Smooth muscle cell (in vitro differentiated cells): Measurements from ENCODE around the gene ZGRF1. TPM values are rescaled to one million over a fixed set of nuclear protein-coding genes. Genes with fewer than 3 reads are reported as not detected.

ENCODE experiments used
- DNase-seq: peaks from one replicate; lab custom pipeline; 2025; ENCODE audit not compliant: unreplicated experiment; lab: John Stamatoyannopoulos, UW
- H2AFZ ChIP-seq: fragments of 200-600 bp; sonication (generic); 2 replicates; pipeline ENCODE4 v1.6.0; 2016; ENCODE audit warnings: antibody characterized with exemption, low read depth, mild to moderate bottlenecking
- H3F3A ChIP-seq: fragments of 200-600 bp; sonication (generic); 2 replicates; pipeline ENCODE4 v1.6.0; 2017; ENCODE audit warnings: antibody characterized with exemption, low read depth
- H3K27ac ChIP-seq: fragments of 200-600 bp; sonication (generic); 2 replicates; pipeline ENCODE4 v1.5.1; 2016; ENCODE audit warnings: low read depth, mild to moderate bottlenecking
- H3K27me3 ChIP-seq: fragments of 200-600 bp; sonication (generic); 2 replicates; pipeline ENCODE4 v1.6.1; 2016; ENCODE audit warnings: low read depth, mild to moderate bottlenecking
- H3K36me3 ChIP-seq: fragments of 200-600 bp; sonication (generic); 2 replicates; pipeline ENCODE4 v1.5.1; 2016; ENCODE audit warnings: low read depth
- H3K4me1 ChIP-seq: fragments of 200-600 bp; sonication (generic); 2 replicates; pipeline ENCODE4 v1.5.1; 2016; ENCODE audit warnings: low read depth
- H3K4me2 ChIP-seq: fragments of 200-600 bp; sonication (generic); 2 replicates; pipeline ENCODE4 v1.6.0; 2016; ENCODE audit warnings: mild to moderate bottlenecking
- H3K4me3 ChIP-seq: fragments of 200-600 bp; sonication (generic); 2 replicates; pipeline ENCODE4 v1.5.1; 2016; ENCODE audit warnings: mild to moderate bottlenecking
- H3K79me2 ChIP-seq: fragments of 200-600 bp; sonication (generic); 2 replicates; pipeline ENCODE4 v1.6.0; 2016; ENCODE audit warnings: low read depth, mild to moderate bottlenecking
- H3K9ac ChIP-seq: fragments of 200-600 bp; sonication (generic); 2 replicates; pipeline ENCODE4 v1.6.0; 2016; ENCODE audit warnings: low read depth
- H3K9me3 ChIP-seq: fragments of 200-600 bp; sonication (generic); replicated peaks from 2 replicates; pipeline ENCODE4 v1.5.1; 2016; ENCODE audit warnings: low read depth
- H4K20me1 ChIP-seq: fragments of 200-600 bp; sonication (generic); 2 replicates; pipeline ENCODE4 v1.6.0; 2016; ENCODE audit warnings: low read depth
- WGBS: methylation state at CpG from one replicate; pipeline ENCODE4 v1.1.7; 2016; ENCODE audit warnings: low lambda C conversion rate; 5-methylcytosine and 5-hydroxymethylcytosine counted together
- polyA plus RNA-seq: library from polyadenylated mRNA; unstranded; fragments of >200 nt; fragmentation: Nextera tagmentation; extraction: Ambion mirVana; gene quantifications from 2 replicates; pipeline ENCODE4 v1.2.1, GENCODE V29; 2016
- total RNA-seq: library from RNA; depleted of rRNA; stranded (reverse); fragments of >200 nt; gene quantifications from 2 replicates; pipeline ENCODE4 v1.2.3, GENCODE V29; 2014
- TF ChIP-seq, protein P1 (sequence below): fragments of 200-600 bp; sonication (generic); IDR thresholded peaks from 2 replicates; pipeline ENCODE4 v1.5.1; 2017; ENCODE audit warnings: borderline replicate concordance, mild to moderate bottlenecking, antibody characterized with exemption; ENCODE audit not compliant: insufficient read depth, poor library complexity, severe bottlenecking

The ZGRF1 gene
- total and polyA plus RNA-seq, 2 experiments from 2014 or later = 3.3 to 7.9 TPM

DNA sequence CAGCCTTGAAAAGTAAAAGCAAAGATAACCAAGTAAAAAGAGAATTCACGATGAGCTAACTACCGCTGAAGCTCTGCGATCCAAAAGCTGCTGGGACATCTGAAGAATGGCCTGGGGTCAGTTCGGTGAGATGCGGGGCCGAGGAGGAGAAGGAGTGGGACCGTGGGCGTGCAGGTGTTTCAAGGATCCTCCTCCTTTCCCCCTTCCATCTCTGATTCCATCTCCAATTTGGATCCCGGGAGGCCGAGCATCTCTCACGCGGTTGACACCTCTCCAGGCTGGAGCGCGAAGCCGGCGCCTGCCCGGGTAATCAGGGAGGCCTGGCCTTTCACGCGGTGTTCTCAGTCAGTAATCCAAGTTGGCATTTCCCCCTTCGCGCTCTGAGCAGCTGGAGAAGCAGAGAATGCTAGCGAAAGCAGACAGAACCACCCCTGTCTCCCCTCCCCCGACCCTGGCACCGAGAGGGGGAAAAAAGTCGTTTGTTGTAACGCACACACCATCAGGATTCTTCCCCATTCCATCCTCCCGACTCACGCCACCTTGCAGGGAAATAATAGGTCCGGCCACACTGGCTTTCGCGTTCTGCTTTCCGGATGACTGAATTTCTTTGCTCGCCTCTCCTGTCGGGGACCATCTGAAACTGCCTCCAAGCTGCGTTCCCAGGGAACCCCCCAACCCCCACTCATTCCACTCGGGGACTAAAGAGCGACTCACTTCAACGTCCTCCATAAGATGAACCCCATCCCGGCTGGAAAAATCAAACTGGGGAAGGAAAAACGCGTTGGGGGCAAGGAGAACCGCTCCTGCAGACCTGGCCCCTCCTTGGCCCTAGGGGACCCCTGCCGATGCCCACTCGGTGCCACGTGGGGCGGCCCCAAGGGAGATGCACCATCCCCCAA, 127.2 kb downstream of the ZGRF1 start:
- Histone ChIP-seq H3F3A (no peaks in the 10 kb centered on the region), H3K9me3 (no peaks in the 10 kb centered on the region), H3K27me3 (peaks cover 100% of the 10 kb centered on the region), H3K79me2 (no peaks in the 10 kb centered on the region), H4K20me1 (no peaks in the 10 kb centered on the region), H3K4me1 (peaks cover 29% of the 10 kb centered on the region), H3K9ac (no peak overlapping the region), H2AFZ (no peak overlapping the region), H3K36me3 (no peaks in the 10 kb centered on the region), H3K4me3 (no peak overlapping the region), H3K27ac (no peak overlapping the region), H3K4me2 (peak overlapping the region; percentile 75)
- WGBS = 7% methylated on average over 46 of the region's 46 CpGs
- no peak for DNase-seq
- TF ChIP-seq, protein P1, sequence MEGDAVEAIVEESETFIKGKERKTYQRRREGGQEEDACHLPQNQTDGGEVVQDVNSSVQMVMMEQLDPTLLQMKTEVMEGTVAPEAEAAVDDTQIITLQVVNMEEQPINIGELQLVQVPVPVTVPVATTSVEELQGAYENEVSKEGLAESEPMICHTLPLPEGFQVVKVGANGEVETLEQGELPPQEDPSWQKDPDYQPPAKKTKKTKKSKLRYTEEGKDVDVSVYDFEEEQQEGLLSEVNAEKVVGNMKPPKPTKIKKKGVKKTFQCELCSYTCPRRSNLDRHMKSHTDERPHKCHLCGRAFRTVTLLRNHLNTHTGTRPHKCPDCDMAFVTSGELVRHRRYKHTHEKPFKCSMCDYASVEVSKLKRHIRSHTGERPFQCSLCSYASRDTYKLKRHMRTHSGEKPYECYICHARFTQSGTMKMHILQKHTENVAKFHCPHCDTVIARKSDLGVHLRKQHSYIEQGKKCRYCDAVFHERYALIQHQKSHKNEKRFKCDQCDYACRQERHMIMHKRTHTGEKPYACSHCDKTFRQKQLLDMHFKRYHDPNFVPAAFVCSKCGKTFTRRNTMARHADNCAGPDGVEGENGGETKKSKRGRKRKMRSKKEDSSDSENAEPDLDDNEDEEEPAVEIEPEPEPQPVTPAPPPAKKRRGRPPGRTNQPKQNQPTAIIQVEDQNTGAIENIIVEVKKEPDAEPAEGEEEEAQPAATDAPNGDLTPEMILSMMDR = no peak

DNA sequence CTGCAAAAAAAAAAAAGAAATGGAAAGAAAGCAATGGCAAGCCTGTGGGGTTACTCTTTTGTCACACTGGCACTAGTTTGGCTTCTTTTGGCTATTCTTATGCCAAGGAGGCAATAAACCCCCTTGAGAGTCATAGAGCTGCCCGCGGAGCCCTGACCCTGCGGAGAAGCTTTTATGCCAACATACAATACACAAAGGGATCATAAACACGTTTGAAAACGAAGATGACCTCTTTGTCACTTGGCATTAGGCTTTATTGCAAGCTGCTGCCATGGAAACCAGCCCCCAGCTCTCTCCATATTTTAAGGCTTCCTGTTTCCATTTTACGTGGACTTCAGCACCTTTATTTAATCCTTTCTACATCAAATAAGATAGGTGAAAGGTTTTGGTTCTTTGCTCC, 128.4 kb downstream of the ZGRF1 start:
- WGBS = 5% methylated on average over 6 of the region's 6 CpGs
- no peak overlapping the region for H2AFZ ChIP-seq
- H3K27me3 ChIP-seq = peaks cover 100% of the 10 kb centered on the region
- no peaks in the 10 kb centered on the region for H4K20me1 ChIP-seq
- H3K9ac ChIP-seq = no peak overlapping the region
- no peak overlapping the region for H3K4me3 ChIP-seq
- H3K4me1 ChIP-seq = peaks cover 26% of the 10 kb centered on the region
- H3K79me2 ChIP-seq = no peaks in the 10 kb centered on the region
- no peak overlapping the region for H3K27ac ChIP-seq
- TF ChIP-seq, protein P1 = no peak
- H3K36me3 ChIP-seq = no peaks in the 10 kb centered on the region
- no peak overlapping the region for H3K4me2 ChIP-seq
- H3K9me3 ChIP-seq = no peaks in the 10 kb centered on the region
- no peak for DNase-seq
- no peaks in the 10 kb centered on the region for H3F3A ChIP-seq

DNA sequence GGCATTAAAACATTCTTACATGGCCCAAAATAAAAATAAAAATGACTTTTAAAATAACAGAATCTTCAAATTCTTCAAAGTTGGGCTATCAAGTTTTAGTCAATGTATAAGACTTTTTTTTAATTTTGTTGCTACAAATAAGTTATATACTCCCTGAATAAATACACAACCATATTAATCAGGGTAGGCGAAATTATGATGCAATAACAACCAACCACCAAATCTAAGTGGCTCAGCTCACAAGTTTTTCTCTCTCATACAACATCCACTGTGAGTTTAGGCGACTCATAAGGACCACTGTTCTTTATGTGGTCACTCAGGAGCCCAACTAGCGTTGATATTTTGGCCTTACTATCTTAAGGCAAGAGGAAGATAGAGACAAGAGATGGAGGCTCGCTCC, 131.9 kb downstream of the ZGRF1 start:
- Histone ChIP-seq H3K79me2 (no peaks in the 10 kb centered on the region), H3K4me1 (peaks cover 9% of the 10 kb centered on the region), H4K20me1 (no peaks in the 10 kb centered on the region), H3K4me2 (no peak overlapping the region), H3K9me3 (no peaks in the 10 kb centered on the region), H3K27ac (no peak overlapping the region), H3K36me3 (no peaks in the 10 kb centered on the region), H2AFZ (no peak overlapping the region), H3K9ac (no peak overlapping the region), H3F3A (no peaks in the 10 kb centered on the region), H3K27me3 (peaks cover 93% of the 10 kb centered on the region), H3K4me3 (no peak overlapping the region)
- no peak for DNase-seq
- TF ChIP-seq, protein P1 = no peak
- WGBS = 81% methylated on average over 4 of the region's 4 CpGs
